ENCODE measurements around the gene DYRK3.

- TF ChIP-seq CTCF (IDR thresholded peaks at IDR 0.05) (no peak), EZH2 (IDR thresholded peaks at IDR 0.05) (no peak), EZH2phosphoT487 (IDR thresholded peaks at IDR 0.05) (no peak)
These were observed 39.0 kb upstream of the DYRK3 start for GRCh38 chr1:206596319-206596666.
